DMS153 treated with DMSO at 0.1 percent for 48 hours (cell line): ENCODE measurements around the gene PIK3AP1.
"Not testable (repeated sequence)": the region's sequence is repeated elsewhere in the genome, so short reads cannot be mapped to it uniquely, and the experiment has no call there.

ENCODE experiments used
- DNase-seq: peaks from one replicate; lab custom pipeline; 2025; ENCODE audit not compliant: unreplicated experiment; lab: John Stamatoyannopoulos, UW

The PIK3AP1 gene

GRCh38 chr10:96737307-96737902, 17.1 kb upstream of the PIK3AP1 start:
- DNase-seq: not testable (repeated sequence)

GRCh38 chr10:96724621-96725020, 4.3 kb upstream of the PIK3AP1 start:
- no peak for DNase-seq

GRCh38 chr10:96721207-96721572, 876 bp upstream of the PIK3AP1 start:
- peak; percentile 68 for DNase-seq

GRCh38 chr10:96719850-96720421, 378 bp downstream of the PIK3AP1 start:
- DNase-seq: no peak

GRCh38 chr10:96719200-96719599, 1.1 kb downstream of the PIK3AP1 start:
- no peak for DNase-seq

- DNase-seq: no peak
Measured at GRCh38 chr10:96718304-96718990, 1.9 kb downstream of the PIK3AP1 start.

- DNase-seq: no peak
Measured at GRCh38 chr10:96716390-96716789, 3.9 kb downstream of the PIK3AP1 start.

- no peak for DNase-seq
Measured at GRCh38 chr10:96714746-96715255, 5.5 kb downstream of the PIK3AP1 start.

GRCh38 chr10:96714031-96714590, 6.2 kb downstream of the PIK3AP1 start:
- no peak for DNase-seq

- no peak for DNase-seq
Measured at GRCh38 chr10:96712662-96713271, 7.5 kb downstream of the PIK3AP1 start.

- no peak for DNase-seq
Measured at GRCh38 chr10:96711048-96711728, 9.1 kb downstream of the PIK3AP1 start.

- no peak for DNase-seq
Measured at GRCh38 chr10:96709525-96709924, 10.8 kb downstream of the PIK3AP1 start.

- DNase-seq: no peak
Measured at GRCh38 chr10:96708996-96709395, 11.3 kb downstream of the PIK3AP1 start.

GRCh38 chr10:96708456-96708855, 11.9 kb downstream of the PIK3AP1 start:
- DNase-seq: no peak

- DNase-seq: no peak
Measured at GRCh38 chr10:96706331-96706853, 13.9 kb downstream of the PIK3AP1 start.

- DNase-seq: no peak
Measured at GRCh38 chr10:96705134-96705533, 15.2 kb downstream of the PIK3AP1 start.

- DNase-seq: no peak
Measured at GRCh38 chr10:96704563-96704962, 15.8 kb downstream of the PIK3AP1 start.

GRCh38 chr10:96703358-96703757, 17.0 kb downstream of the PIK3AP1 start:
- no peak for DNase-seq

GRCh38 chr10:96701265-96701664, 19.0 kb downstream of the PIK3AP1 start:
- no peak for DNase-seq

- no peak for DNase-seq
Measured at GRCh38 chr10:96700374-96701099, 19.8 kb downstream of the PIK3AP1 start.
